GM12878 (cell line): ENCODE data around the gene RAB4B. TPM values are rescaled to one million over a fixed set of nuclear protein-coding genes. Genes with fewer than 3 reads are reported as not detected.
"Not testable (repeated sequence)": the region's sequence is repeated elsewhere in the genome, so short reads cannot be mapped to it uniquely, and the experiment has no call there.

Experiments
- ATAC-seq: fragments of 200-7000 bp; cut with Tn5 transposase; 3 replicates; pipeline ENCODE4 v1.9.1; 2020; ENCODE audit warnings: mild to moderate bottlenecking, moderate library complexity
- BruUV-seq: library from RNA; stranded (reverse); fragments of 400-500 nt; replicated peaks from 2 replicates; lab custom pipeline; 2021; lab: Mats Ljungman, UMichigan
- CTCF ChIA-PET: fragments of 300-600 bp; sonication (Branson Sonifier 250); formaldehyde crosslinking; extraction: SDS; loops from one replicate; lab custom pipeline; 2021; ENCODE audit warnings: inconsistent platforms; lab: Yijun Ruan, JAX
- POLR2A ChIA-PET: fragments of 350-600 bp; formaldehyde crosslinking; extraction: SDS; loops from one replicate; lab custom pipeline; 2021; ENCODE audit warnings: inconsistent platforms; lab: Charles Lee
- RAD21 ChIA-PET: fragments of 300-600 bp; sonication (Branson Sonifier 250); formaldehyde crosslinking; loops from one replicate; lab custom pipeline; 2023; ENCODE audit warnings: antibody characterized with exemption; ENCODE audit not compliant: unreplicated experiment; lab: Charles Lee
- SMC1A ChIA-PET: fragments of 300-600 bp; sonication (Branson Sonifier 250); formaldehyde crosslinking; loops from one replicate; lab custom pipeline; 2023; ENCODE audit not compliant: unreplicated experiment, uncharacterized antibody; lab: Charles Lee
- DNase-seq: peaks from one replicate; pipeline ENCODE4 v3.0.0-alpha.2; 2011; ENCODE audit warnings: low read depth, low spot score
- FAIRE-seq: peaks from 3 replicates; lab custom pipeline; 2011; peaks lifted over from hg19 to GRCh38; lab: Jason Lieb, UNC
- H2AFZ ChIP-seq: 2 replicates; pipeline ENCODE4 v1.6.0; 2011; ENCODE audit warnings: low read depth, low read length, control low read depth; ENCODE audit not compliant: control insufficient read depth
- H3K27ac ChIP-seq: 2 replicates; pipeline ENCODE4 v1.5.1; 2011; ENCODE audit warnings: control low read depth; ENCODE audit not compliant: control insufficient read depth, insufficient read depth
- H3K27me3 ChIP-seq, 2 experiments: replicated peaks in 1 of 2; 2 replicates each; pipeline versions ENCODE4 v1.6.0 to v1.6.1; 2011; ENCODE audit warnings: low read length in 1 of 2; ENCODE audit not compliant: control insufficient read depth in 2 of 2, insufficient read depth in 2 of 2
- H3K36me3 ChIP-seq, 2 experiments: 2 replicates each; pipeline ENCODE4 v1.5.1; 2011; ENCODE audit warnings: low read length in 1 of 2; ENCODE audit not compliant: control insufficient read depth in 2 of 2, insufficient read depth in 2 of 2
- H3K4me1 ChIP-seq: 2 replicates; pipeline ENCODE4 v1.6.1; 2011; ENCODE audit warnings: mild to moderate bottlenecking, low read length, moderate library complexity, mixed read lengths; ENCODE audit not compliant: control insufficient read depth, insufficient read depth
- H3K4me2 ChIP-seq: 2 replicates; pipeline ENCODE4 v1.6.0; 2011; ENCODE audit warnings: control low read depth; ENCODE audit not compliant: control insufficient read depth, insufficient read depth
- H3K4me3 ChIP-seq: fragments of 200-600 bp; sonication (generic); 2 replicates; pipeline ENCODE4 v1.5.1; 2016
- H3K79me2 ChIP-seq: 2 replicates; pipeline ENCODE4 v1.6.0; 2011; ENCODE audit warnings: low read length; ENCODE audit not compliant: control insufficient read depth, insufficient read depth
- H3K9ac ChIP-seq: 2 replicates; pipeline ENCODE4 v1.8.0; 2011; ENCODE audit warnings: low read length, control low read depth, mixed read lengths; ENCODE audit not compliant: control insufficient read depth, insufficient read depth
- H3K9me3 ChIP-seq: replicated peaks from 3 replicates; pipeline ENCODE4 v1.5.1; 2011; ENCODE audit warnings: mild to moderate bottlenecking, low read length; ENCODE audit not compliant: control insufficient read depth, insufficient read depth
- H4K20me1 ChIP-seq: 2 replicates; pipeline ENCODE4 v1.6.0; 2011; ENCODE audit not compliant: control insufficient read depth, insufficient read depth
- NRF1 ChIP-seq: conservative IDR thresholded peaks from 2 replicates; pipeline ENCODE4 v1.6.1; 2011; ENCODE audit warnings: mild to moderate bottlenecking, low read depth, low read length, improper control_type of control experiment
- PAX8 ChIP-seq: fragments of 450-650 bp; IDR thresholded peaks from 2 replicates; pipeline ENCODE4 v1.6.1; 2017; ENCODE audit warnings: mild to moderate bottlenecking, moderate library complexity
- SIN3A ChIP-seq: IDR thresholded peaks from 2 replicates; pipeline ENCODE4 v1.6.1; 2012; ENCODE audit warnings: low read depth, low read length, improper control_type of control experiment
- WGBS: methylation state at CpG from one replicate; pipeline ENCODE4 v1.1.6; 2016; ENCODE audit warnings: low lambda C conversion rate; ENCODE audit not compliant: insufficient replicate concordance, insufficient coverage; ENCODE audit errors: missing lambda C conversion rate; 5-methylcytosine and 5-hydroxymethylcytosine counted together
- in situ Hi-C: fragments of 300-500 bp; cut with MboI; formaldehyde crosslinking; loops from 9 replicates; pipeline ENCODE4 v1.14.3; 2018; ENCODE audit warnings: mixed read lengths
- intact Hi-C: fragments of 100-400 bp; cut with micrococcal nuclease; formaldehyde crosslinking; loops from one replicate; pipeline ENCODE4 v1.14.2; 2022; ENCODE audit not compliant: unreplicated experiment
- polyA plus RNA-seq, 11 experiments: library from polyadenylated mRNA; depleted of rRNA in 4 of 11; unstranded in 6 of 11; stranded (reverse) in 5 of 11; fragments of >200 nt; fragmentation: Nextera tagmentation in 4 of 11; fragmentation: Illumina TruSeq in 1 of 11; extraction: Ambion mirVana in 4 of 11; extraction: Trizol in 1 of 11; gene quantifications; 1 replicate in 1 of 11; 2 replicates in 10 of 11; pipeline versions ENCODE4 v1.2.1 to v1.2.3, GENCODE V29; 2011 to 2016; ENCODE audit warnings: inconsistent platforms in 2 of 11, missing spikeins in 2 of 11, low read depth in 1 of 11
- total RNA-seq, 4 experiments: library from RNA; depleted of rRNA in 3 of 4; stranded (reverse); fragments of >200 nt in 3 of 4; fragmentation: Illumina TruSeq in 1 of 4; extraction: Trizol in 1 of 4; gene quantifications; 2 replicates each; pipeline versions ENCODE4 v1.2.1 to v1.2.3, GENCODE V29; 2013 to 2021
- TF ChIP-seq, protein P1 (sequence below): fragments of 450-650 bp; IDR thresholded peaks from 2 replicates; pipeline ENCODE4 v1.6.1; 2017; ENCODE audit warnings: mild to moderate bottlenecking, moderate library complexity
- TF ChIP-seq, protein P2 (sequence below): fragments of 450-650 bp; IDR thresholded peaks from 2 replicates; pipeline ENCODE4 v1.6.1; 2017; ENCODE audit warnings: antibody characterized with exemption, mild to moderate bottlenecking, moderate library complexity

The RAB4B gene
- total and polyA plus RNA-seq, 10 of the 15 experiments (the other 5 are each of a cell fraction or from before 2014, with no cell fraction given) = 0.60 to 51.5 (median 27.7) TPM

DNA sequence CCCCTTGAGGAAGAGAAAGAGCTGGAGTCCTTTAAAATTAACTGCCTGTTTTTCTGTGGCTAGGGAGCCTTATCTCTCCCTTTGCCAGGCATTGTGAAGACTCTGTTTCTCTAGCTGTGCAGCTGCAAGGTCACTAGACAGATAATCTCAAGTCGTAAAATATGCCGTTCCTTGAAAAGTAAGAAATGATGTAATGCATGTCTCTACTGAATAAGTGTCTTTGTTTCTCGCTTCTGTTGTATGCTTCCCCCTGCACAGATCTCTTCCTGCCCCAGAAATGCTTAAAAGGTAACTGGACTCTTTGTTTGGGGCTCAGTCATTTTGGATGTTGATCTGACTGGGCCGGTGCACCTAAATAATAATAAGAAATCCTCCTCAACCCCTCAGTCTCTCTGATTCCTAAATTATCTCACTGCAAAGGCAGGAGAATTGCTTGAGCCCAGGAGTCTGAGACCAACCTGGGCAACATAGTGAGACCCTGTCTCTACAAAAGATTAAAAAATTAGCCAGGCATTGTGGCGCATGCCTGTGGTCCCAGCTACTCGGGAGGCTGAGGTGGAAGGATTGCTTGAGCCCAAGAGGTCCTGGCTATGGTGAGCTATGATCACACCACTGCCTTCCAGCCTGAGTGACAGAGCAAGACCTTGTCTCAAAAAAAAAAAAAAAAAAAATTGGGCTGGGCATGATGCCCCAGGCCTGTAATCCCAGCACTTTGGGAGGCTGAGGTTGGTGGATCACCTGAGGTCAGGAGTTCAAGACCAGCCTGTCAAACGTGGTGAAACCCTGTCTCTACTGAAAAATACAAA, 55.9 kb downstream of the RAB4B start:
- RAD21 ChIA-PET, H3K9ac ChIP-seq, H3K4me1 ChIP-seq, intact Hi-C loops, H2AFZ ChIP-seq, H3K9me3 ChIP-seq, H3K27me3 ChIP-seq, H3K36me3 ChIP-seq, POLR2A ChIA-PET, FAIRE-seq, ATAC-seq, in situ Hi-C loops, H3K4me2 ChIP-seq, DNase-seq, CTCF ChIA-PET, BruUV-seq, H3K4me3 ChIP-seq, H3K79me2 ChIP-seq, SMC1A ChIA-PET, H3K27ac ChIP-seq, H4K20me1 ChIP-seq: not testable (repeated sequence)
- WGBS = 29% methylated on average over 7 of the region's 7 CpGs

DNA sequence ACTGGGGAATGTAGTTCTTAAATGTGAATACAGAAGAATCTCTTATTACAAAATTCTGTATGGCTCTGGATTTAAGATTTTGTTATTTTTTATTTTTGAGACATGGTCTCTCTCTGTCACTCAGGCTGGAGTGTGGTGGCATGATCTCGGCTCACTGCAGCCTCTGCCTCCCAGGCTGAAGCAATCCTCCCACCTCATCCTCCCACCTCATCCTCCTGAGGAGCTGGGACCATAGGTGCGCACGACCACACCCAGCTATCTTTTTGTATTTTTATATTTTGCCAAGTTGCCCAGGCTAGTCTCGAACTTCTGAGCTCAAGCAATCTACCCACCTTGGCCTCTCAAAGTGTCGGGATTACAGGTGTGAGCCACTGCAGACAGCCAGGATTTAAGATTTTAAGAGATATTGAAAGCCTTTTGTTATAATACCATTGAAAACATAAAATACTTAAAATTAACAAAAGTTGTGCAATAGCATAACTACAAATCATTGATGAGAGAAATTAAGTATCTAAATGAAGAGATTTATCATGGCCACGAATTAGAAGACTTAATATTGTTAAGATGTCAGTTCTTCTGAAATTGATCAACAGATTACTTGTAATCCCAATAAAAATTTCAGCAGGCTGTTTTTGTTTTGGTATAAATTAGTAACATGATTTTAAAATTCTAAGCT, 58.8 kb downstream of the RAB4B start:
- Histone ChIP-seq H3K27me3 (no peaks in the 10 kb centered on the region), H3K4me1 (no peaks in the 10 kb centered on the region), H2AFZ (no peak overlapping the region), H4K20me1 (no peaks in the 10 kb centered on the region), H3K79me2 (no peaks in the 10 kb centered on the region), H3K4me2 (no peak overlapping the region)
- 28% methylated on average over 6 of the region's 6 CpGs for WGBS
- no TSS peak for BruUV-seq
- no peak for ATAC-seq
- in situ Hi-C loops = no loop called here
- TF ChIP-seq NRF1 = no peak
- TF ChIP-seq, protein P1, sequence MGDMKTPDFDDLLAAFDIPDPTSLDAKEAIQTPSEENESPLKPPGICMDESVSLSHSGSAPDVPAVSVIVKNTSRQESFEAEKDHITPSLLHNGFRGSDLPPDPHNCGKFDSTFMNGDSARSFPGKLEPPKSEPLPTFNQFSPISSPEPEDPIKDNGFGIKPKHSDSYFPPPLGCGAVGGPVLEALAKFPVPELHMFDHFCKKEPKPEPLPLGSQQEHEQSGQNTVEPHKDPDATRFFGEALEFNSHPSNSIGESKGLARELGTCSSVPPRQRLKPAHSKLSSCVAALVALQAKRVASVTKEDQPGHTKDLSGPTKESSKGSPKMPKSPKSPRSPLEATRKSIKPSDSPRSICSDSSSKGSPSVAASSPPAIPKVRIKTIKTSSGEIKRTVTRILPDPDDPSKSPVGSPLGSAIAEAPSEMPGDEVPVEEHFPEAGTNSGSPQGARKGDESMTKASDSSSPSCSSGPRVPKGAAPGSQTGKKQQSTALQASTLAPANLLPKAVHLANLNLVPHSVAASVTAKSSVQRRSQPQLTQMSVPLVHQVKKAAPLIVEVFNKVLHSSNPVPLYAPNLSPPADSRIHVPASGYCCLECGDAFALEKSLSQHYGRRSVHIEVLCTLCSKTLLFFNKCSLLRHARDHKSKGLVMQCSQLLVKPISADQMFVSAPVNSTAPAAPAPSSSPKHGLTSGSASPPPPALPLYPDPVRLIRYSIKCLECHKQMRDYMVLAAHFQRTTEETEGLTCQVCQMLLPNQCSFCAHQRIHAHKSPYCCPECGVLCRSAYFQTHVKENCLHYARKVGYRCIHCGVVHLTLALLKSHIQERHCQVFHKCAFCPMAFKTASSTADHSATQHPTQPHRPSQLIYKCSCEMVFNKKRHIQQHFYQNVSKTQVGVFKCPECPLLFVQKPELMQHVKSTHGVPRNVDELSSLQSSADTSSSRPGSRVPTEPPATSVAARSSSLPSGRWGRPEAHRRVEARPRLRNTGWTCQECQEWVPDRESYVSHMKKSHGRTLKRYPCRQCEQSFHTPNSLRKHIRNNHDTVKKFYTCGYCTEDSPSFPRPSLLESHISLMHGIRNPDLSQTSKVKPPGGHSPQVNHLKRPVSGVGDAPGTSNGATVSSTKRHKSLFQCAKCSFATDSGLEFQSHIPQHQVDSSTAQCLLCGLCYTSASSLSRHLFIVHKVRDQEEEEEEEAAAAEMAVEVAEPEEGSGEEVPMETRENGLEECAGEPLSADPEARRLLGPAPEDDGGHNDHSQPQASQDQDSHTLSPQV = no peak
- TF ChIP-seq PAX8 = no peak
- no peak for TF ChIP-seq SIN3A
- TF ChIP-seq, protein P2, sequence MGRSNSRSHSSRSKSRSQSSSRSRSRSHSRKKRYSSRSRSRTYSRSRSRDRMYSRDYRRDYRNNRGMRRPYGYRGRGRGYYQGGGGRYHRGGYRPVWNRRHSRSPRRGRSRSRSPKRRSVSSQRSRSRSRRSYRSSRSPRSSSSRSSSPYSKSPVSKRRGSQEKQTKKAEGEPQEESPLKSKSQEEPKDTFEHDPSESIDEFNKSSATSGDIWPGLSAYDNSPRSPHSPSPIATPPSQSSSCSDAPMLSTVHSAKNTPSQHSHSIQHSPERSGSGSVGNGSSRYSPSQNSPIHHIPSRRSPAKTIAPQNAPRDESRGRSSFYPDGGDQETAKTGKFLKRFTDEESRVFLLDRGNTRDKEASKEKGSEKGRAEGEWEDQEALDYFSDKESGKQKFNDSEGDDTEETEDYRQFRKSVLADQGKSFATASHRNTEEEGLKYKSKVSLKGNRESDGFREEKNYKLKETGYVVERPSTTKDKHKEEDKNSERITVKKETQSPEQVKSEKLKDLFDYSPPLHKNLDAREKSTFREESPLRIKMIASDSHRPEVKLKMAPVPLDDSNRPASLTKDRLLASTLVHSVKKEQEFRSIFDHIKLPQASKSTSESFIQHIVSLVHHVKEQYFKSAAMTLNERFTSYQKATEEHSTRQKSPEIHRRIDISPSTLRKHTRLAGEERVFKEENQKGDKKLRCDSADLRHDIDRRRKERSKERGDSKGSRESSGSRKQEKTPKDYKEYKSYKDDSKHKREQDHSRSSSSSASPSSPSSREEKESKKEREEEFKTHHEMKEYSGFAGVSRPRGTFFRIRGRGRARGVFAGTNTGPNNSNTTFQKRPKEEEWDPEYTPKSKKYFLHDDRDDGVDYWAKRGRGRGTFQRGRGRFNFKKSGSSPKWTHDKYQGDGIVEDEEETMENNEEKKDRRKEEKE = no peak
- TF ChIP-seq, all 136 proteins: peak for 0
- Histone ChIP-seq H3K27ac (no peak overlapping the region), H3K36me3 (no peaks in the 10 kb centered on the region), H3K9me3 (no peaks in the 10 kb centered on the region), H3K4me3 (no peak overlapping the region), H3K9ac (no peak overlapping the region)
- POLR2A ChIA-PET = no interaction called here
- CTCF ChIA-PET = interaction anchor here (1.5 kb wide), 1 partner anchor 174 kb away, joined by 3 read pairs; no protein-coding TSS in a partner anchor
- DNase-seq = no peak
- RAD21 ChIA-PET = no interaction called here
- SMC1A ChIA-PET = no interaction called here
- intact Hi-C loops = no loop called here
- no peak for FAIRE-seq
